Endothelial cell of umbilical vein (primary cell): ENCODE results near the gene VTI1A. TPM values are rescaled to one million over a fixed set of nuclear protein-coding genes. Genes with fewer than 3 reads are reported as not detected.

Source experiments
- BruUV-seq: library from RNA; stranded (reverse); fragments of 400-500 nt; replicated peaks from 2 replicates; lab custom pipeline; 2021; lab: Mats Ljungman, UMichigan
- CTCF ChIA-PET: fragments of 300-600, 350-600 bp; sonication (Branson Sonifier 250); formaldehyde crosslinking; loops from one replicate; lab custom pipeline; 2021; ENCODE audit warnings: antibody characterized with exemption, inconsistent platforms; lab: Charles Lee
- POLR2A ChIA-PET: fragments of 300-600, 350-600 bp; sonication (Branson Sonifier 250); formaldehyde crosslinking; loops from one replicate; lab custom pipeline; 2021; ENCODE audit warnings: antibody characterized with exemption, inconsistent platforms; lab: Charles Lee
- DNase-seq: peaks from one replicate; pipeline ENCODE4 v3.0.0-alpha.2; 2011; ENCODE audit warnings: low read depth, low spot score
- FAIRE-seq: peaks from 2 replicates; lab custom pipeline; 2011; peaks lifted over from hg19 to GRCh38; lab: Jason Lieb, UNC
- H2AFZ ChIP-seq: 2 replicates; pipeline ENCODE4 v1.6.0; 2012; ENCODE audit warnings: low read depth, low read length, control low read depth, inconsistent platforms
- H3K27ac ChIP-seq: 2 replicates; pipeline ENCODE4 v1.5.1; 2011; ENCODE audit warnings: low read depth, mild to moderate bottlenecking, control low read depth, low read length, moderate library complexity; ENCODE audit not compliant: insufficient read depth
- H3K27me3 ChIP-seq, 2 experiments: 2 replicates each; pipeline versions ENCODE4 v1.6.0 to v1.6.1; 2011; ENCODE audit warnings: low read length in 2 of 2, mixed read lengths in 1 of 2; ENCODE audit not compliant: control insufficient read depth in 2 of 2, insufficient read depth in 2 of 2
- H3K36me3 ChIP-seq, 2 experiments: 2 replicates in 1 of 2; 3 replicates in 1 of 2; pipeline ENCODE4 v1.5.1; 2011; ENCODE audit warnings: low read length in 2 of 2, mild to moderate bottlenecking in 1 of 2, moderate library complexity in 1 of 2; ENCODE audit not compliant: control insufficient read depth in 2 of 2, insufficient read depth in 2 of 2; ENCODE audit errors: extremely low read depth in 1 of 2
- H3K4me1 ChIP-seq: 3 replicates; pipeline ENCODE4 v1.5.1; 2011; ENCODE audit warnings: mild to moderate bottlenecking, low read length; ENCODE audit not compliant: control insufficient read depth, insufficient read depth; ENCODE audit errors: extremely low read depth
- H3K4me2 ChIP-seq: 2 replicates; pipeline ENCODE4 v1.6.1; 2011; ENCODE audit warnings: low read length, control low read depth, mixed read lengths; ENCODE audit not compliant: insufficient read depth
- H3K4me3 ChIP-seq, 3 experiments: fragments of 200-600 bp in 1 of 3; sonication (generic), shearing (Covaris generic) in 1 of 3; replicated peaks in 1 of 3; 2 replicates each; pipeline ENCODE4 v1.5.1; 2011 to 2016; ENCODE audit warnings: control low read depth in 3 of 3, low read length in 3 of 3, mild to moderate bottlenecking in 2 of 3, inconsistent platforms in 1 of 3, low read depth in 1 of 3, moderate library complexity in 1 of 3; ENCODE audit not compliant: insufficient read depth in 1 of 3
- H3K79me2 ChIP-seq: 2 replicates; pipeline ENCODE4 v1.6.0; 2012; ENCODE audit warnings: low read length, inconsistent platforms; ENCODE audit not compliant: control insufficient read depth, insufficient read depth
- H3K9ac ChIP-seq: replicated peaks from 2 replicates; pipeline ENCODE3; 2011; ENCODE audit warnings: low read length, control low read depth; ENCODE audit not compliant: insufficient read depth; ENCODE audit errors: extremely low read depth
- H3K9me1 ChIP-seq: replicated peaks from 3 replicates; pipeline ENCODE4 v1.6.0; 2011; ENCODE audit warnings: mild to moderate bottlenecking, low read length; ENCODE audit not compliant: control insufficient read depth, insufficient read depth; ENCODE audit errors: extremely low read depth
- H3K9me3 ChIP-seq: replicated peaks from 2 replicates; pipeline ENCODE4 v1.5.1; 2012; ENCODE audit warnings: low read length, inconsistent platforms; ENCODE audit not compliant: control insufficient read depth, insufficient read depth
- H4K20me1 ChIP-seq: replicated peaks from 2 replicates; pipeline ENCODE3; 2011; ENCODE audit warnings: mild to moderate bottlenecking, low read length; ENCODE audit not compliant: control insufficient read depth, insufficient read depth; ENCODE audit errors: extremely low read depth
- EZH2 ChIP-seq: IDR thresholded peaks from 2 replicates; pipeline ENCODE4 v1.6.1; 2012; ENCODE audit warnings: borderline replicate concordance, low read depth, mild to moderate bottlenecking, moderate library complexity, low read length, inconsistent platforms; ENCODE audit not compliant: severe bottlenecking
- GATA2 ChIP-seq: IDR thresholded peaks from 2 replicates; pipeline ENCODE4 v1.7.0; 2011; ENCODE audit warnings: low read depth, mild to moderate bottlenecking, moderate library complexity, mixed read lengths, low read length; ENCODE audit not compliant: insufficient read length, insufficient read depth
- JUN ChIP-seq: IDR thresholded peaks from 2 replicates; pipeline ENCODE4 v1.6.1; 2011; ENCODE audit warnings: borderline replicate concordance, low read depth; ENCODE audit not compliant: insufficient read length, insufficient read depth
- MYC ChIP-seq: IDR thresholded peaks from one replicate; pipeline ENCODE4 v1.6.1; 2011; ENCODE audit warnings: mild to moderate bottlenecking, low read depth, low read length
- POLR2AphosphoS5 ChIP-seq: IDR thresholded peaks from 2 replicates; pipeline ENCODE4 v1.6.1; 2012; ENCODE audit warnings: low read depth, mild to moderate bottlenecking, control low read depth, low read length, moderate library complexity; ENCODE audit not compliant: insufficient read depth
- dilution Hi-C: fragments of 300-500 bp; cut with MboI; formaldehyde crosslinking; loops from one replicate; pipeline ENCODE4 v1.15.0; 2019; ENCODE audit warnings: low sequenced_read_pairs; ENCODE audit not compliant: extremely low pct_ligation_motif_present
- intact Hi-C: fragments of 100-400 bp; cut with micrococcal nuclease; formaldehyde crosslinking; loops from one replicate; pipeline ENCODE4 v1.10.0; 2022
- polyA plus RNA-seq, 4 experiments: library from polyadenylated mRNA; depleted of rRNA in 3 of 4; stranded (reverse) in 3 of 4; unstranded in 1 of 4; fragments of >200 nt; gene quantifications; 2 replicates each; pipeline versions ENCODE4 v1.2.1 to v1.2.3, GENCODE V29; 2011 to 2012; ENCODE audit warnings: missing spikeins in 1 of 4
- total RNA-seq: library from RNA; stranded (reverse); gene quantifications from 2 replicates; pipeline ENCODE4 v1.2.3, GENCODE V29; 2021
- TF ChIP-seq, protein P1 (sequence below): IDR thresholded peaks from 2 replicates; pipeline ENCODE4 v1.6.1; 2011; ENCODE audit not compliant: insufficient read depth, insufficient read length
- TF ChIP-seq, protein P2 (sequence below), 2 donors: IDR thresholded peaks; 1 replicate in 1 of 2; 2 replicates in 1 of 2; pipeline ENCODE4 v1.5.1; 2011; ENCODE audit warnings: low read length in 2 of 2, mild to moderate bottlenecking in 2 of 2, moderate library complexity in 2 of 2, control low read depth in 1 of 2, inconsistent platforms in 1 of 2, low read depth in 1 of 2; ENCODE audit not compliant: insufficient read depth in 1 of 2; ENCODE audit errors: extremely low read depth in 1 of 2

Gene VTI1A
- total and polyA plus RNA-seq, 2 donors (not counting 3 experiments of a cell fraction or from before 2014, with no cell fraction given), result 10.8 to 35.6 TPM

DNA sequence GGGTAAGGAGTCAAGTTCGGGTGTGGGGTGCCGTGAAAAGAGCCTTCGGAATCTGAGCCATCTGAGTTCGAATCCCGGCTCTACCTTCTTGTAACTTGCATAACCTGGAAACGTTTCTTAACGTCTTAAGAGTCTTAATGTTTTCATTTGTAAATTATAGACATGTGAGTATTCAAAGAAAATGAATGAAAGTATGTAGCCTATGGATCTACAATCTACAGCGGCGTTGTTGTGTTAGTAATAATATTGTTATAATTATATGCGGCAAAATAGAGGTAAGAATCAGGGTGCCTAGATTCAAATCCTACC is 559 bp downstream of the VTI1A start:
- intact Hi-C loops (loop anchor here (5.0 to 10.0 kb wide), 2 partner anchors 290 to 937 kb away; no protein-coding TSS in a partner anchor), dilution Hi-C loops (no loop called here)
- peak overlapping the region; percentile 94 for H3K27ac ChIP-seq
- BruUV-seq, result no TSS peak
- H3K4me3 ChIP-seq, result peak overlapping the region; percentile 89 to 98 (median 96)
- ChIA-PET POLR2A (no interaction called here), CTCF (interaction anchor here (0.8 to 2.1 kb wide), 3 partner anchors 12 to 310 kb away, joined by 3 to 19 read pairs (median 15); no protein-coding TSS in a partner anchor)
- TF ChIP-seq GATA2 (no peak), JUN (no peak), MYC (no peak), EZH2 (no peak), POLR2AphosphoS5 (no peak)
- TF ChIP-seq, protein P1, sequence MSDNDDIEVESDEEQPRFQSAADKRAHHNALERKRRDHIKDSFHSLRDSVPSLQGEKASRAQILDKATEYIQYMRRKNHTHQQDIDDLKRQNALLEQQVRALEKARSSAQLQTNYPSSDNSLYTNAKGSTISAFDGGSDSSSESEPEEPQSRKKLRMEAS, result no peak
- peak overlapping the region; percentile 92 for H3K9ac ChIP-seq
- H3K4me2 ChIP-seq, result peak overlapping the region; percentile 83
- H3K79me2 ChIP-seq, result peaks cover 53% of the 10 kb centered on the region
- H3K9me1 ChIP-seq, result no peaks in the 10 kb centered on the region
- peaks cover 18% of the 10 kb centered on the region for H3K4me1 ChIP-seq
- peak overlapping the region; percentile 95 for H2AFZ ChIP-seq
- FAIRE-seq (no peak), DNase-seq (no peak)
- no peaks in the 10 kb centered on the region for H3K27me3 ChIP-seq
- no peaks in the 10 kb centered on the region for H3K9me3 ChIP-seq
- H3K36me3 ChIP-seq, result peaks cover 0 to 6% of the 10 kb centered on the region in 2 experiments
- H4K20me1 ChIP-seq, result no peaks in the 10 kb centered on the region

DNA sequence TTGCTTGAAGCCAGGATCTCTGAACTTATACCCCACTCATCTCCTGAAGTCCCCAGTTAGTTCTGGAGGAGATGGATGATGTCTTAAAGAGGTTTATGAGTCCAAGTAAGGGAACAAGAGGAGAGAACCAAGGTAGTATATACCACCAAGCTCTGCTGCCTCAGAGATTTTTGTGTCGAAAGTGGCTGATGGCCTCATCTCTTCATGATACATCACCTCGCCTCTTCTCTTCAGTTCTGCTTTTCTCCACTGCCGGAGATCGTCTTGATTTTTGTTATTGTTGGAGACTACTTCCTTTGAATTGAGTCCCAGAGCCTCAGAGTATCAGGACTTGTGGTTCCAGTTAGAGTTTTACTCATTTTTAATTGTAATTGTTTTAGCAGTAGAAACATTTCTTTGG is 1.9 kb downstream of the VTI1A start:
- H3K9me1 ChIP-seq, result no peaks in the 10 kb centered on the region
- no peak overlapping the region for H3K4me3 ChIP-seq
- H3K9ac ChIP-seq, result no peak overlapping the region
- ChIA-PET CTCF (interaction anchor here (1.0 kb wide), 1 partner anchor 23 kb away, joined by 3 read pairs; no protein-coding TSS in a partner anchor), POLR2A (no interaction called here)
- DNase-seq, result no peak
- peaks cover 56% of the 10 kb centered on the region for H3K79me2 ChIP-seq
- intact Hi-C loops, result loop anchor here (5.0 to 10.0 kb wide), 2 partner anchors 292 to 936 kb away; no protein-coding TSS in a partner anchor
- H3K4me2 ChIP-seq, result no peak overlapping the region
- H2AFZ ChIP-seq, result no peak overlapping the region
- H3K4me1 ChIP-seq, result peaks cover 18% of the 10 kb centered on the region
- no peak overlapping the region for H3K27ac ChIP-seq
- no TSS peak for BruUV-seq
- H3K9me3 ChIP-seq, result no peaks in the 10 kb centered on the region
- H4K20me1 ChIP-seq, result no peaks in the 10 kb centered on the region
- dilution Hi-C loops, result no loop called here
- TF ChIP-seq, protein P2, sequence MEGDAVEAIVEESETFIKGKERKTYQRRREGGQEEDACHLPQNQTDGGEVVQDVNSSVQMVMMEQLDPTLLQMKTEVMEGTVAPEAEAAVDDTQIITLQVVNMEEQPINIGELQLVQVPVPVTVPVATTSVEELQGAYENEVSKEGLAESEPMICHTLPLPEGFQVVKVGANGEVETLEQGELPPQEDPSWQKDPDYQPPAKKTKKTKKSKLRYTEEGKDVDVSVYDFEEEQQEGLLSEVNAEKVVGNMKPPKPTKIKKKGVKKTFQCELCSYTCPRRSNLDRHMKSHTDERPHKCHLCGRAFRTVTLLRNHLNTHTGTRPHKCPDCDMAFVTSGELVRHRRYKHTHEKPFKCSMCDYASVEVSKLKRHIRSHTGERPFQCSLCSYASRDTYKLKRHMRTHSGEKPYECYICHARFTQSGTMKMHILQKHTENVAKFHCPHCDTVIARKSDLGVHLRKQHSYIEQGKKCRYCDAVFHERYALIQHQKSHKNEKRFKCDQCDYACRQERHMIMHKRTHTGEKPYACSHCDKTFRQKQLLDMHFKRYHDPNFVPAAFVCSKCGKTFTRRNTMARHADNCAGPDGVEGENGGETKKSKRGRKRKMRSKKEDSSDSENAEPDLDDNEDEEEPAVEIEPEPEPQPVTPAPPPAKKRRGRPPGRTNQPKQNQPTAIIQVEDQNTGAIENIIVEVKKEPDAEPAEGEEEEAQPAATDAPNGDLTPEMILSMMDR (IDR thresholded peaks at IDR 0.05; ENCODE audit: extremely low read depth in 1 of 2, insufficient read depth in 1 of 2, low read depth in 1 of 2, low read length in 2 of 2), result no peak
- H3K27me3 ChIP-seq, result no peaks in the 10 kb centered on the region
- peaks cover 0 to 6% of the 10 kb centered on the region in 2 experiments for H3K36me3 ChIP-seq
- FAIRE-seq, result no peak
